Measurements from ENCODE around the gene SH2D2A.

The SH2D2A gene

DNA sequence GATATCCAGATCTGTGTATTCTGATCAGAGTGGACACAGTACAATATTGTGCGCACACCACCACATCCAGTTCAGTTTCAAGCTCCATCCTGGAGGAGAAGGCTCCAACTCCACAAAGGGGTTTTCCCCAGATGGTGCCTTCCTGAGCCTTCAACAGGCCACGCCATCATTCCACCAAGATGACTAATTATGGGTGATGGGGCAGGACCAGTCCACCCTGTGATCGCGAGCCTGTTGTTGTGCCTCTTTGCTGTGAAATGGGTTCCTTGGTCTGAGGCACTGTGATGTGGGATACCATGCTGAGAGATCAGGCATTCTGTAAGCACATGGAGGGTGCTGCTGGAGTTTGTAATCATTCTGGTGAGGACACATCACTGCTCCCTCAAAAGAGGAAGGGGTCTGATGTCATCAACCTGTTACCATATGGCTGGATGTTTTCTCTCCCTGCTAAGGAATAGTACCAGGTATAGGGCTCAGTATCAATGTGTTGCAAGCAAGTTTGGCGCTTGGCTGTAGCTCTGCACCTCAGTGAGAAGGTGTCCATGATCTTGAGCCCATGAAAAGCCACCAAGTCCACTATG, 6.7 kb upstream of the SH2D2A start:
- no peak for DNase-seq (ENCODE audit: low spot score)

DNA sequence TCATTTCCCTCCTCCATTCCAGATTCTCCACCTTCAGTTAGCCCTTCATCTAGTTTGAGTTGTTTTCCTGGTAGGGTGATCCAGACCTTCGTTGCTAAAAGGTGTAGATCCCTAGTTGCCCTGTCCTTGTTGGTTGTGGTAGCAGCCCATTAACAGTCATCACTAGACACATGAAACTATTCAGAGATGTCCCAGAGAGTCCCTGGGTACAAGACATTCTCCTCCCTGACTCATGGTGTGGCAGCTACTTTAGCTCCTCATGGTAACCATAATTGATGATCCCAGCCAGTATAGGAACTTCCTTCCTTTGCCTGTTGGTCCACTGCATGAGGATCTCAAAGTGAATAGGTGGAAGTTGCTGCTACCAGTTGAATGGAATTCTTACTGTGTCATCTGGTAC, 6.0 kb upstream of the SH2D2A start:
- DNase-seq (ENCODE audit: low spot score): no peak

DNA sequence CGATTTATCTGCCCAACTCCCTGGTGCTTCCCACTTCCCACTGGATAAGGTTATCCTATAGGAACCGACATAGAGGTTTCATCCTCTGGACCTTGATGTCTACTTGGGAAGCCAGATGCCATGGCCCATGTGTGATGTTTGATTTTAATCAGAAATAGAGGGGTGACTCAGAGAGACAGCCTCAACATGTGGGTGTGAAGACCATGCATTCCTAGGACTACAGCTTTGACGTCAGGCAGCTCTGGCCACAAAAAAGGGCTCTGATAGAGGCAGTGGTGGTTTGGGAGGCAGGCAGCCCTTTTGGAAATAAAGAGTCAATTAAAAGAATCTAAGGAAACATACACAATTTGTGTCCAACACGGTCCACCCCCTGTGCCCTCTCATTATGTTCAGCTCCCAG, 5.2 kb upstream of the SH2D2A start:
- DNase-seq (ENCODE audit: low spot score): peak; percentile 48

DNA sequence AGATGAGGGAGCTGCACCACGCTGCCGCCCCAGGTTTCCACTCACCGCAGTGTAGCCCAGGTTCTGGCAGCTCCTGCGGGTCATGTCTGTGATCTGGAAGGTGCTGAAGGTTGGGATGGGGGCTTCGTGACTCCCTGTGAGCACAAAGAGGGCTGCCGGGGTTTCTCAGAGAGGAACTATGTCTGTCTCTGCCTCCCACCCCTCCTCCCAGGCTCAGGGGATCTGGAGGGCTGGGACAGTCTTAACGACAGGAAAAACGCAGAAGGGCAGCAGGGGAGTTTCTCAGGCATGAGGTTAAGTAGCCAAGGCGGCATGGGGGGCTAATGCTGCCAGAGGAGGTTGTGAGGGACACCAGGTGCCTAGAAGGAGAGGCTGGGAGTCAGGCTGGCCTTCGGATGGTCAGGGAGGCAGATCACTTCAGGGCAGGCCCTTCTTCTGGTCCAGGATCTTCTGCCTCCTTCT, 656 bp downstream of the SH2D2A start:
- DNase-seq (ENCODE audit: low spot score): no peak

DNA sequence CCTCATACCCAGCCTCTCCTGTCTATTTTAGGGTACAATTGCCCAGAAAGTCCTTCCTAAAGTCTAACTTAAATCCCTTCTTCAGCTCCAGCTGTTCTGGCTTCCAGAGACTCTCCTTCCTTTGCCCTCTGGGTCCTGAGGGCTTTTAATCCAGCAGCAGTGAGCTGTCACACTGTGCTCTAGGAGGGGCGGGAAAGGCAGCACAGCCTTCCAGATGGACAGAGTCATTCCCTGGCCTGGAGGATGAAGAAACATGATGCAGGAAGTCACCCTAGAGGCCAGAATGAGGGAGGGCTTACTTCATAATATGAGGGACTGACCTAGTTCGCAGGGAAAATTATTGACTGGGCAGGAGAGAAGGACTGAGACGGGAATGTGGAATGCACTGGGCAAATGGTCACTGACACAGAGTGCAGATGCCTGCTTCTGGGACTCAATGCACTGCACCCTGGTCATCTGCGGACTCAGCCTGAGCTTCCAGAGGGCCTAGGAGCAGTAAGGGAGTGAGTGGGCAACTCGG, 1.3 kb downstream of the SH2D2A start:
- no peak for DNase-seq (ENCODE audit: low spot score)

DNA sequence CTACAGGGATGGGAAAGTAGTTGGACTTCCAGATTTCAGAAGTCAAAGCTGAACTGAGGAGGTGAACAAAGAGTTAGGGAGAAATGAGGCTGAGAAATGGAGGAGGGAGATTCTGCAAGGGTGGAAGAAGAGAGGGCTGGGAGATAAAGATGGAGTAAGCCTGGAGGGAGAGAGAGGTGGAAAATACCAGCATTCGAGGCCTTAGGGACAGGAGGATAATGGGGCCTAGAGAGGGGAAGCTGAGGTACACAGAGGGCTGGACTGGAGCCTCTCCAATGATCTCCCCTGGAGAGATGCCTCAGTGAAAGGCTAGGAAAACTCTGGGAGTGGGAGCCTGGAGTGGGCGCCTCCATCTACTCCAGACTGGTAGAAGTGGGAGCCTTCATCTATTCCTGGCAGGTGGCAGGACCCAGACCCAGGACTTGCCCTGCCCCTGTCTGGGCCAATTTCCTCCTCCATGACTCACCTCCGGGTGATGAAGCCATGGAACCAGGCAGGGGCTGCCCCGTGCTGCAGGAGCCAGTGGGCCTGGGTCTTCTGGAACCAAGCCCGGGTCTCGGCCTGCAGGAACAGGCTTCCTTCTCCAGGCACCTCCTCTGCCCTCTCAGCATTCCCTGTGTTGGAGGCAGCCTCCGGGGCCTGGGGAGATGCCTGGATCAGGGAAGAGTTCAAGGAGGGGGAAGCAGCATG, 1.9 kb downstream of the SH2D2A start:
- DNase-seq (ENCODE audit: low spot score): no peak

DNA sequence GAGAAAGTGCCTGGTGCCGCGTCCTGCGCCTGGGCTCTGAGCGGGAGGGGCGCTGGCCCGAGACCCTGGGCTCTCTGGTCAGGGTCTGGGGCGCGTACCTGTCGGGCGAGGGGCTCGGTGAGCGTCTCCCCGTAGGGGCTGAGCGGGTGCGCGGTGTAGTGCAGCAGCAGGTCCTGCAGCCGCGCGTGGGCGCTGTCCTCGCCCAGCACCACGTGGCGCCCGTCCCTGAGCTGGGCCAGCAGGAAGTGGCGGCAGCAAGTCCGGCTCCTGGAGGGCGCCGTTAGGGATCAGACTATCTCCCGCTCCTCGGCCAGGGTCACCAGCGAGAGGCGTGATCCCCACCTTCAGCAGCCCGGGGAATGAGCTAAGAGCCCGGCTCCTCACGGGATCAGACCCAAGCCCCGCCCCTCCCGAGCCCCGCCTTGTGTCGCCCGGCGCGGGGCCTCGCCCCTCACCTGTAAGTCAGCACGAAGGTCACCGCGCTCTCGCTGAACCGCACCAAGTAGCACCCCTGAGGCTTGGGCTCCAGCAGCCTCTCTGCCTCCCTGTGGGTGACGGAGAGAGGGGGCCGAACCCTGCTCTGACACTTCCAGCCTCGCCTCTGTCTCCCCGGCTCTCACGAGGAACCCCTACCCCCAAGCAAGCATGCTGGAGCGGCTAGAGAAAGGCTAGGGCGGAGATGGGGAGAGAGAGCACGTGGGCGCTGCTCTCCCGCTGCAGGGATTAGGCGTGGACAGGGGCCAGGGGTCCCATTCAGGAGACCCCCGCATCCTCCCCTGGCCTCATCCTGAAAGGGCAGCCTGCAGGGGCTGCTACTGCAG, 2.7 kb downstream of the SH2D2A start:
- peak; percentile 54 for DNase-seq (ENCODE audit: low spot score)

DNA sequence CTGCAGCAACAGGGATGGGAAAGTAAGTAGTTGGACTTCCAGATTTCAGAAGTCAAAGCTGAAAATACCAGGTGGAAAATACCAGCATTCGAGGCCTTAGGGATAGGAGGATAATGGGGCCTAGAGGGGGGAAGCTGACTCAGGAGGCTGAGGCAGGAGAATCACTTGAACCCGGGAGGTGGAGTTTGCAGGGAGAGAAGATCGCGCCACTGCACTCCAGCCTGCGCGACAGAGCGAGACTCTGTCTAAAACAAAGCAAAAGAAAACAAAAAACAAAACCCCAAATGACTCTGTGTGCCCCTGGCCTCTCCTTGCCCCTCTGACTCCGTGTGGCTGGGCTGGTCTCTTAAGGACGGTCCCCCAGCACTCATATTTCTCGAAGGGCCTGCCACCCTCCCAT, 3.4 kb downstream of the SH2D2A start:
- DNase-seq (ENCODE audit: low spot score): no peak

DNA sequence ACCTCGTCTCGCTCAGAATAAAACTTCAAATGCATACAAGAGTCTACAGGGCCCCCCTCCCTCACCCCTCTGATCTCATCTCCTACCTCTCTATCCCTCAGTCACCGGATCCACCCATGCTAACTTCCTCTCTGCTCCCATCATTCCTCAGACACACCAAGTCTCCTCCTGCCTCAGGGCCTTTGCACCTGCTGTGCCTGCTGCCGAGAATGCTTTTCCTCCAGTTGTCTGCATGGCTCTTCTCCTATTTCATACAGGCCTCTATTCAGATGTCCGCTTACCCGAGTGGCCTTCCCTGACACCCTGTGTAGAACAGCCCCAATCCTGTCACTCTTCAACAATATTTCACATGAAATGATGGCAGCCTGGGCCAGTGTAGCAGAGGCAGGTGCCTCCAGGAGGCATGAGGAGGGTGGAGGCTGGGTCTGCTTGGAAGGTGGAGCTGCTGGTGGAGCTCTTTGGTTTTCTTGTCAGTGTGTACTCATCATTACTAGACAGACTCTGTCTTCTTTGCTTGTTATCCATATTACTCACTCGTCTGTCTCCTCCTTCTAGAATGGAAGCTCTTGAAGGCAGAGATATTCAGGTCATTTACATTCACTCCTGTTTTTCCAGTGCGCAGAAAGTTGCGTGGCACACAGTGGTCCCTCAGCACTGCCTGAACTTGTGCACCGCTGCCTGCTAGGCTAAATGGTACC, 4.2 kb downstream of the SH2D2A start:
- no peak for DNase-seq (ENCODE audit: low spot score)

DNA sequence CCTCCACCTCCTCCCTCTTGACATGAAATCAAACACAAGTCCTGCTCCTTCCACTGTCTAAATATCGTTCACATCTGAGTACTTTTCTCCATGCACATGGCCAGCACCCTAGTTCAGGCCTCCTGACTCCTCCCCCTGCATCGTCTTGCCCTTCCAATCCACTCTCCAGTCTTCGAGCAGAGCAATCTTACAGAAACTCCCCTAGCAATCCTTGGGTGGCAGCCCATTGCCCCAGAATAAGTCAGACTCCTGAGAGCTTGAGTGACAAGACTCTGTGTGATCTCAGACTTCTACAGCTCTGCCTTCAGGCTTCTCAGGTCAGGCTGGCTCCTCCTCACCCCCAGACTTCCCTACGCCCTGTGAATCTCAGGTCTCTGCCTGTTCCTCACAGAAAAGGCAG, 5.5 kb downstream of the SH2D2A start:
- DNase-seq (ENCODE audit: low spot score): no peak

DNA sequence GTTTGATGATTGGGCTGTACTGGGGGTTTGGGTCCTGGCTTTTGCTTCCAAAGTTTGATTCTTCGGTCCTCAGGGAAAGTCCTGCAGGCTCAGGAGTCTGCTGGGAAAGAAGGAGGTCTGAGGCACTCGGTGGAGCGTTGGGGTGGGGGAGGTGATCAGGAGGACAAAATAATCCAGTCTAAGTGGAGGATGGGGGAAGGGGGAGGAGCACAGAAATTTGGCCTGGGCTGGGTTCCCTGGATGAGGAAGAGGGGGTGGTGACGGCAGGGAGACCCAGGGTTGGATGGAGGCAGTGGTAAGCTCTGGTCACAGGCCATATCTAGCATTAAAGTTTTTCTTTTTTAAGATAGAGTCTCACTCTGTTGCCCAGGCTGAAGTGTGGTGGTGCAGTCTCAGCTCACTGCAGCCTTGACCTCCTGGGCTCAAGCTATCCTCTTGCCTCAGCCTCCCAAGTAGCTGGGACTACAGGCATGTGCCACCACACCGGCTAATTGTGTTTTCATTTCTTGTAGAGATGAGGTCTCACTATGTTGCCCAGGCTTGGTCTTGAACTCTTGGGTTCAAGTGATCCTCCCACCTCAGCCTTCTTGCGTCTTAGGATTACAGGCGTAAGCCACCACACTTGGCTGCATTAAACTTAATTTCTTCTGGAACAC, 6.8 kb downstream of the SH2D2A start:
- no peak for DNase-seq (ENCODE audit: low spot score)

DNA sequence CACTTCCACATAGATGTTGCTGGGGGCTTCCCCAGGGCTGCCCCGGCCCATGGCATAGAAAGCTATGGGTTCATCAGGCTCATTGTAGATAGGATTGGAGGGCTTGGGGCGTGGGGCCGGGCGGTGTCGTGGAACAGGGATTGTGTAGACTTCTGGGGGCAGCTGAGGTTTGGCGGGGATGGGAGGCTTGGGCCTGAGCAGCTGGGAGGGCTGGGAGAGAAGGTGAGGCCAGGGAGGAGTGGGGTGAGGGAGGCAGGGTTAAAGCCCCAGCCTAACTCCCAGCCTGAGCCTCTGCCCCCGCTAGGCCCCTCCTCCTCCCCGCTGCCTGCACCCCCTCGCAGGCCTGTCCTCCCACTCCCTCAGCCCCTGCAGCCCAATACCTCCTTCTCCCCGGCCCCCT, 7.4 kb downstream of the SH2D2A start:
- no peak for DNase-seq (ENCODE audit: low spot score)

DNA sequence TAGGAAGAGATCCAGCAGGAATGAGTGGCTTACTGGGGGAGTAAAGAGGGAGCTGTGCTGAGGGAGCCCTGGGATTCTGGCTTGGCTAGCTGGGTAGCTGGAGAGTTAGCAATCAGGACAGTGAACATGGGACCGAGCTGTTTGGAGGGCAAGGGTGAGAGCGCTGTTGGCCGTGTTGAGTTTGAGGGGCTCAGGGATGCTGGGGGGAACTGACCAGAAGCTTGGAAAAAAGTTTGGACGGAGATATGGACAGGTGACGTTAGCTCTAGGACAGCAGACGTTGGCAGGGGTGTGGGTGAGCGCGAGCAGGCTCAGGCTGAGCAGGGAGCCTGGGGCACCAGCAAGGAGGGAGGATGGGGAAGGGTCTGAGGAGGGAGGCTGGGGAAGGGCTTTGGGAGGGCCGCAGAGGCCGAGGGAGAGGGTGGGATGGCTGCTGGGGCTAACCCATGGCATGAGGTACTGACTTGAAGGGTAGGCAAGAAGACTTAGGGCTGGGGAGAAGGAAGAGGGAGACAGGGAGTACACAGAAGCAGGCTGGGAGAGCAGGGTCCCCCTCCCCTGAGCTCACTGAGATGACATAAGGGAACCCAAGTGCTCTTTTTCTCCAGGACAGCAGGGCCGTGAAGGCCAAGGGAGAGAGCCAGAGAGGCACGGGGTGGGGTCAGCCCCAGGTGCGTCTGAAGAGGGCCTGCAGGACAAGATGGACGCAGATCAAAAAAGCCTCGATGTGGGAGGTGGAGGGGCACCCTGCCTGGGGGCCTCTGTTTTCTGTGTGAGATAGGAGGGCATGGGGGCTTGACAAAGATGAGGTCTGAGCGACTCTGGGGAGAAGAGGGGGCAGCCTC, 8.2 kb downstream of the SH2D2A start:
- DNase-seq (ENCODE audit: low spot score): no peak

DNA sequence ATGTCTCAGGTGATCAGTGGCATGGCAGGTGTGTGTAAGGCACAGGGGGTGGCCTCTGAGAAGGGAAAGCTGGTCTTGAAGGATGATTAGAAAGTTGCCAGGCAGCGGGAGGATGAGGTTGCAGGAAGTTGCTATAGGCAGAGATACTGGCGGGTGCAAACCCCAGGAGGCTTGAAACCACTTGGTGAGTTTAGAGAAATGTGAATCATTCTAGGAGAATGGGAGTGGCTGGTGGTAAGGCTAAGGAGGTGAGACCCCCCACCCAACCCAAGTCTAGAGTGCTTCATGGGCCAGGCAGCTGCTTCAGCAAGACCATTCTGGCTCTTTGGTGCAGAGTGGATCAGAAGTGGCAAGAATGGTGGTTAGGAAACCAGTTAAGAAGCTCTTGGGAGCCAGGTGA, 9.0 kb downstream of the SH2D2A start:
- no peak for DNase-seq (ENCODE audit: low spot score)

DNA sequence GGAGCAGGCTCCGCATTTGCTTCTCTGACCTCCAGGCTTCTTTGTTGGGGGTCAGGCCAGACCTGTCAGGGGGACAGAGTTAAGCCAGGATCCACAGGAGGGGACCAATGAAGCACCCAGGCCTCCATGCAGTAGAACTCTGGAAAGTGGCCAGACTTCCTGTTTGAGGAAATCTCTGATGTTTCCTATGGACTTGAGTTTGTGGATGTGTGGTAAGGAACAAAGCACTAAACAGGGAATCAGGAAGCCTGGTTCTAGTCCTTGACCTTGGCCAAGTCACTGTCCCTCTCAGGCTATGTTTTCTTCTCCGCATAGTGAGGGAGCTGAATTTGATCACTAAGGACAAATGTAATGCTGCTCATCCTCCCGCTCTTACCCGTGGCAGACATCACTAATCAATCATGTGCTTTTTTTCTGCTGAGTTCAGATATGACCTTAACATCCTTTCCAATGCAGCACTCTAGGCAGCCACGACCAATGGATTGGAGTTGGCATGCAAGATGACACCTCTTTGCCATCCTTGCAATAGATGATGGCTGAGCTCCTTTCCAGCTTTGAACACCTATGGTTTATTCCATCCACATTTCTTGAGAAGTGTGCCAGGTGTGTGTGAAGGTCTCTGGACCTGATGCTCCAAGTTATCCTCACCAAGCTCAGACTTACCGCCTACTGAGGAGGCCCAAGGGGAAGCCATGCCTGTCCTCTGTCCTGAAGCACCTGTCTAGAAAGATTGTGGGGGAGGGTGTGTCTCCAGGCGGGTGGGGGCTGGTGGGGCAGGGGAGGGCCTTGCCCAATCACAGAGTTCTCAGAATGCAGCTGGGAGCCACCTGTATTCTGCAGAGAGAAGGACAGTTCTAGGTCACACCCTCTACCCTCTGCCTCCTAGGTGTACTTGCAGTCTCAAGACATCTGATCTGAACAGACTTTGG, 9.9 kb downstream of the SH2D2A start:
- no peak for DNase-seq (ENCODE audit: low spot score)

DNA sequence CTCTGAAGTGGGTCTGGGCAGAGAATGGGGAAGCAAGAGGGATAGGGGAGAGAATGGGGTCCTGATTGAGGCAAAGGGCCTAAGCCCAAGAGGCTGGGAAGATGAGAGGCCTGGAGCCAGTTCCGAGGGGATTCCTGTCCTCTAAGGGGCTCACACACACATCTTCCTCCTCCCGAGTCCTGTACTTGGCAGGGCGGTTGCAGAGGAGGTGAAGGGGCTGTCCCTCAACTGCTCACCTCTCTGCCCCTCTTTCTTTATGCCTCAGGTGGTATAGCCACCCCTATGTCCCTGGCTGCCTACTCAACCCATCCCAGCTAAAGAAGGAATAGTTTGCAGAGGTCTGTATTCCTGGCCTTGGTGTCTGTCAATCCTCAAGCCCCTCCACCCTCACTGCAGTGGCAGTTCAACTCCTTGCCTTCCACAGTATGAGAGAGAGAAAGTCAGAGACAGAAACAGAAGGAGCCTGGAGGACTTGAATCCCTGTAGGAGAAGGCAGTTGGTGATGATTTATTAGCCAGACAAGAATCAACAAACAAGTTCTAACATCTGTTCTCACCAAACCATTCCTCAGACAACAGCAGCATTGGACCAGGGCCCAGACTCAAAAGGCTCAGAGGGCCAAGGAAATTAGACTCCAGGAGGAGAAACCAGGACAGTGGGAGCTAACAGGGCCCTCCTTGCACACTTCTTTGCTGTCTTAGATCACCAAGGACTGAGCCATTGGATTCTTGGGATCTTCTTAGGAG, 10.7 kb downstream of the SH2D2A start:
- no peak for DNase-seq (ENCODE audit: low spot score)

DNA sequence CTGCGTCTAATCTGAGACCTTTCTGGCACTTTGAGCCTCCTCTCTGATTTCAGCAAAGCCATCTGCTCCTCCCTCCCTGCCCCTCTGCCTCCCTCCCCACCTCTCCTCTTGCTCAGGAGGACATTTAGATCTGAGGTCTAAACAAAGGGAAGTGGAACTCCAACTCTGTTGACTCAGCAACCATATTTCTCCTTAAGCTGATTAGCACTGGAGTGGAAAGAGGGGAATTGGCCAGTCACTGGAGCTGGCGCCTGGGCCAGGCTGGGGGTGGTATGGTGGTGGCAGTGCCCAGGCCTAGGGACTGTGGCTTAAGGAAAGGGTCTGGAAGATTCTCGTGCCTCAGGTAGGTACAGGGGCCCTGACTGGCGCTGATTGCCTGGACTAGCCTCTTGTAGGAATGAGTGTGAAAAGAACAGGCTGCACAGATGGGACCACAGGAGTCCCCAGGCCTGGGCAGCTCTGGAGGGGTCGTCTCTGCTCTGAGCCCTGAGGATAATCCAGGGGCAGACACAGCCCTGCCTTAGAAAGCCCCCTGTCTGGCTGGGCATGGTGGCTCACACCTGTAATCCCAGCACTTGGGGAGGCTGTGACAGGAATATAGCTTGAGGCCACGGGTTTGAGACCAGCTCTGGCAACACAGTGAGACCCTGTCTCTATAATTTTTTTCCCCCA, 11.9 kb downstream of the SH2D2A start:
- no peak for DNase-seq (ENCODE audit: low spot score)

DNA sequence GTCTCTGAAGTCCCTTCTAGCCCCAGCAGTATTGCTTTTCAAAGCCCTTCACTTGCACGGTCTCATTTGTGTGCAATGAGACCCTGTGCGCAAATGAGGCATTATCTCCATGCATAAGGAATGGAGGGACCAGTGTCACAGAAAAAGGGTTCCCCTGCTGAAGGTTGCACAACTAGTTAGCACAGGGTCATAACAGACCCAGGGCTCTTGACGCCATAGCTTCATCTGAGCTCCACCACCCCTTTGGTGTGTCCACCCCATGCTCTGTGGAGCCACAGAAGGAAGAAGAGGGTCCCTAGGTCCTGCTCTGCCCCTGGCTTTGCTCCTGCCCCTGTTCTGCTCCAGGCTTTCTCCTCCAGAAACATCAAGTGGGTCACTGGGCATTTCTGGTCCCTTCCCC, 12.6 kb downstream of the SH2D2A start:
- no peak for DNase-seq (ENCODE audit: low spot score)
